ENCODE results near the gene TUBGCP5. TPM values are rescaled to one million over a fixed set of nuclear protein-coding genes. Genes with fewer than 3 reads are reported as not detected.
"Not testable (repeated sequence)": the region's sequence is repeated elsewhere in the genome, so short reads cannot be mapped to it uniquely, and the experiment has no call there.

TUBGCP5 gene
- total RNA-seq, 1 donor from 2014 or later, result 14.6 TPM

DNA sequence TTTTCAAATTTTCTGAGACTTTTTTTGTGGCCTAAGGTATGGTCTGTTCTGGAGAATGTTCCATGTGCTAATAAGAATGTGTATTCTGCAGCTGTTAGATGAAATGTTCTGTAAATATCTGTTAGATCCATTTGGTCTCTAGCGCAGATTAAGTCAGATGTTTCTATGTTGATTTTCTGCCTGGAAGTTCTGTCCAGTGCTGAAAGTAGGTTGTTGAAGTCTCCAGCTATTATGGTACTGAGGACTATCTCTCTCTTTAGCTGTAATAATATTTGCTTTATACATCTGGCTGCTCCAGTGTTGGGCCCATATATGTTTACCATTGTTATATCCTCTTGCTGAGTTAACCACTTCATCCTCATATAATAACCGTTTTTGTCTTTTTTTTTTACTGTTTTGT lies 13.2 kb upstream of the TUBGCP5 start:
- Mint-ChIP-seq H3K27me3 (ENCODE audit: low read depth) (peaks cover 14% of the 10 kb centered on the region), H3K9me3 (ENCODE audit: low read depth) (peaks cover 3% of the 10 kb centered on the region), H3K4me1 (ENCODE audit: low read depth) (no peaks in the 10 kb centered on the region), H3K36me3 (ENCODE audit: low read depth) (no peaks in the 10 kb centered on the region), H3K4me3 (ENCODE audit: unreplicated experiment) (no peak overlapping the region), H3K27ac (ENCODE audit: unreplicated experiment) (no peak overlapping the region)
- TF ChIP-seq CTCF (IDR thresholded peaks at IDR 0.05), result no peak
- DNase-seq (ENCODE audit: low spot score), result no peak

DNA sequence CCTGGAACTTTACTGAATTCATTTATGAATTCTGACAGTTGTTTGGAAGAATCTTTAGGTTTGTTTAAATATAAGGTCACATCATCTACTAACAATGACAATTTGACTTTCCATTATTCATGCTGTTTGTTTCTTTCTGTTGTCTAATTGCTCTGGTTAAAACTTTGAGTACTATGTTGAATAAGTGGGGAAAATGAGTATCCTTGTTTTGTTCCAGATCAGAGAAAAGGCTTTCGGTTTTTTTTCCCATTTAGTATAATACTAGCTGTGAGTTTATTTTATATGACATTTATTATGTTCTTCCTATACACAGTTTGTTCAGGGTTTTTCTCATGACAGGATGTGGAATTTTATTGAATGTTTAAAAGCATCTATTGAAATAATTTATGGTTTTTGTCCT lies 11.3 kb upstream of the TUBGCP5 start:
- Mint-ChIP-seq H3K9me3 (ENCODE audit: low read depth) (peaks cover 3% of the 10 kb centered on the region), H3K27ac (ENCODE audit: unreplicated experiment) (no peak overlapping the region), H3K36me3 (ENCODE audit: low read depth) (no peaks in the 10 kb centered on the region), H3K4me1 (ENCODE audit: low read depth) (no peaks in the 10 kb centered on the region), H3K27me3 (ENCODE audit: low read depth) (peaks cover 10% of the 10 kb centered on the region), H3K4me3 (ENCODE audit: unreplicated experiment) (no peak overlapping the region)
- DNase-seq (ENCODE audit: low spot score), result no peak
- TF ChIP-seq CTCF (IDR thresholded peaks at IDR 0.05), result no peak

GRCh38 chr15:23049984-23050628 lies 10.7 kb upstream of the TUBGCP5 start:
- H3K36me3 Mint-ChIP-seq (ENCODE audit: low read depth), result no peaks in the 10 kb centered on the region
- peaks cover 3% of the 10 kb centered on the region for H3K9me3 Mint-ChIP-seq (ENCODE audit: low read depth)
- no peaks in the 10 kb centered on the region for H3K4me1 Mint-ChIP-seq (ENCODE audit: low read depth)
- peak; percentile 52 for DNase-seq (ENCODE audit: low spot score)
- H3K27me3 Mint-ChIP-seq (ENCODE audit: low read depth), result peaks cover 7% of the 10 kb centered on the region
- TF ChIP-seq CTCF (IDR thresholded peaks at IDR 0.05), result no peak
- no peak overlapping the region for H3K27ac Mint-ChIP-seq (ENCODE audit: unreplicated experiment)
- no peak overlapping the region for H3K4me3 Mint-ChIP-seq (ENCODE audit: unreplicated experiment)

GRCh38 chr15:23048572-23049282 lies 9.4 kb upstream of the TUBGCP5 start:
- H3K27me3 Mint-ChIP-seq (ENCODE audit: low read depth); H3K9me3 Mint-ChIP-seq (ENCODE audit: low read depth); H3K4me3 Mint-ChIP-seq (ENCODE audit: unreplicated experiment); H3K4me1 Mint-ChIP-seq (ENCODE audit: low read depth); H3K36me3 Mint-ChIP-seq (ENCODE audit: low read depth); H3K27ac Mint-ChIP-seq (ENCODE audit: unreplicated experiment): not testable (repeated sequence)
- DNase-seq (ENCODE audit: low spot score), result peak; percentile 21

DNA sequence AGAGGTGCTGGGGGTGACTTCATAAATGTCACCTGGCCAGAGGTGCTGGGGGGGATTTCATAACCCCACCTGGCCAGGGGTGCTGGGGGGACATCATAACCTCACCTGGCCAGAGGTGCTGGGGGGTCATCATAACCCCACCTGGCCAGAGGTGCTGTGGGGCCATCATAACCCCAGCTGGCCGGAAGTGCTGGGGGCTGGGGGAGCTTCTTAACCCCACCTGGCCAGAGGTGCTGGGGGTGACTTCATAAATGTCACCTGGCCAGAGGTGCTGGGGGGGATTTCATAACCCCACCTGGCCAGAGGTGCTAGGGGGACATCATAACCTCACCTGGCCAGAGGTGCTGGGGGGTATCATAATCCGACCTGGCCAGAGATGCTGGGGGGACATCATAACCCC lies 4.6 kb upstream of the TUBGCP5 start:
- H3K4me1 Mint-ChIP-seq (ENCODE audit: low read depth); H3K4me3 Mint-ChIP-seq (ENCODE audit: unreplicated experiment); H3K36me3 Mint-ChIP-seq (ENCODE audit: low read depth); H3K9me3 Mint-ChIP-seq (ENCODE audit: low read depth); H3K27ac Mint-ChIP-seq (ENCODE audit: unreplicated experiment); H3K27me3 Mint-ChIP-seq (ENCODE audit: low read depth): not testable (repeated sequence)
- peak; percentile 78 for DNase-seq (ENCODE audit: low spot score)

- not testable (repeated sequence) for H3K9me3 Mint-ChIP-seq (ENCODE audit: low read depth); H3K27me3 Mint-ChIP-seq (ENCODE audit: low read depth); H3K4me1 Mint-ChIP-seq (ENCODE audit: low read depth); DNase-seq (ENCODE audit: low spot score); H3K36me3 Mint-ChIP-seq (ENCODE audit: low read depth); H3K4me3 Mint-ChIP-seq (ENCODE audit: unreplicated experiment); H3K27ac Mint-ChIP-seq (ENCODE audit: unreplicated experiment)
These were observed 4.2 kb upstream of the TUBGCP5 start for GRCh38 chr15:23043535-23043934.

DNA sequence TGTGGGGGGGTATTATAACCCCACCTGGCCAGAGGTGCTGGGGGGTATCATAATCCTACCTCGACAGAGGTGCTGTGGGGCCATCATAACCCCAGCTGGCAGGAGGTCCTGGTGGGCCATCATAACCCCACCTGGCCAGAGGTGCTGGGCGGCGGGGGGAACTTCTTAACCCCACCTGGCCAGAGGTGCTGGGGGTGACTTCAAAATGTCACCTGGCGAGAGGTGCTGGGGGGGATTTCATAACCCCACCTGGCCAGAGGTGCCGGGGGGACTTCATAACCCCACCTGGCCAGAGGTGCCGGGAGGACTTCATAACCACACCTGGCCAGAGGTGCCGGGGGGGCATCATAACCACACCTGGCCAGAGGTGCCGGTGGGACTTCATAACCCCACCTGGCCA lies 2.4 kb upstream of the TUBGCP5 start:
- H3K9me3 Mint-ChIP-seq (ENCODE audit: low read depth); H3K27me3 Mint-ChIP-seq (ENCODE audit: low read depth); H3K4me3 Mint-ChIP-seq (ENCODE audit: unreplicated experiment); DNase-seq (ENCODE audit: low spot score); H3K36me3 Mint-ChIP-seq (ENCODE audit: low read depth); H3K27ac Mint-ChIP-seq (ENCODE audit: unreplicated experiment): not testable (repeated sequence)
- peaks cover 14% of the 10 kb centered on the region for H3K4me1 Mint-ChIP-seq (ENCODE audit: low read depth)

All from chondrocyte (in vitro differentiated cells).